IMR-90 (cell line): ENCODE measurements around the gene OR5L2. TPM values are rescaled to one million over a fixed set of nuclear protein-coding genes. Genes with fewer than 3 reads are reported as not detected.
A peak's percentile ranks its signal among the peaks of the same experiment; 100 is the strongest.

Experiments used
- ATAC-seq: fragments of 200-7000 bp; cut with Tn5 transposase; 2 replicates; pipeline ENCODE4 v1.9.1; 2020; ENCODE audit warnings: low read depth, mild to moderate bottlenecking, moderate library complexity
- BruUV-seq: library from RNA; stranded (reverse); fragments of 400-500 nt; replicated peaks from 2 replicates; lab custom pipeline; 2021; lab: Mats Ljungman, UMichigan
- CTCF ChIA-PET: fragments of 300-600 bp; formaldehyde crosslinking; extraction: SDS; loops from one replicate; lab custom pipeline; 2021; ENCODE audit warnings: antibody characterized with exemption; lab: Yijun Ruan, JAX
- POLR2A ChIA-PET: fragments of 300-600 bp; sonication (Branson Sonifier 250); formaldehyde crosslinking; loops from one replicate; lab custom pipeline; 2022; ENCODE audit warnings: antibody characterized with exemption; ENCODE audit not compliant: unreplicated experiment; lab: Charles Lee
- DNase-seq: peaks from one replicate; pipeline ENCODE4 v3.0.0; 2013
- H2AFZ ChIP-seq: replicated peaks from 2 replicates; pipeline ENCODE3; 2013; ENCODE audit warnings: low read length, mild to moderate bottlenecking; ENCODE audit not compliant: poor library complexity
- H2AK5ac ChIP-seq: 2 replicates; pipeline ENCODE4 v1.6.1; 2013; ENCODE audit warnings: low read depth, low read length, inconsistent platforms
- H2AK9ac ChIP-seq: replicated peaks from 2 replicates; pipeline ENCODE3; 2013; ENCODE audit warnings: mild to moderate bottlenecking, low read depth, low read length, moderate library complexity; ENCODE audit not compliant: poor library complexity
- H2BK120ac ChIP-seq: 2 replicates; pipeline ENCODE4 v1.6.1; 2013; ENCODE audit warnings: low read depth, low read length, inconsistent platforms
- H2BK15ac ChIP-seq: 3 replicates; pipeline ENCODE4 v1.6.1; 2013; ENCODE audit warnings: low read depth, low read length, inconsistent platforms
- H2BK20ac ChIP-seq: 2 replicates; pipeline ENCODE4 v1.6.1; 2013; ENCODE audit warnings: low read depth, mild to moderate bottlenecking, inconsistent platforms, low read length, moderate library complexity
- H2BK5ac ChIP-seq: 2 replicates; pipeline ENCODE4 v1.6.1; 2013; ENCODE audit warnings: mild to moderate bottlenecking, low read depth, low read length, inconsistent platforms; ENCODE audit not compliant: poor library complexity, severe bottlenecking
- H3K14ac ChIP-seq: replicated peaks from 2 replicates; pipeline ENCODE4 v1.6.1; 2013; ENCODE audit warnings: low read depth, low read length, inconsistent platforms
- H3K18ac ChIP-seq: 2 replicates; pipeline ENCODE4 v1.6.1; 2013; ENCODE audit warnings: low read depth, low read length, control low read depth
- H3K23ac ChIP-seq: 2 replicates; pipeline ENCODE4 v1.6.1; 2013; ENCODE audit warnings: low read depth, low read length, inconsistent platforms
- H3K27ac ChIP-seq: 2 replicates; pipeline ENCODE4 v1.5.1; 2013; ENCODE audit warnings: mild to moderate bottlenecking, control low read depth, low read length; ENCODE audit not compliant: insufficient read depth
- H3K27me3 ChIP-seq: 2 replicates; pipeline ENCODE4 v1.6.1; 2013; ENCODE audit warnings: low read length; ENCODE audit not compliant: control insufficient read depth, insufficient read depth
- H3K36me3 ChIP-seq: 2 replicates; pipeline ENCODE4 v1.6.1; 2013; ENCODE audit warnings: low read length, mixed read lengths; ENCODE audit not compliant: control insufficient read depth, insufficient read depth
- H3K4ac ChIP-seq: 2 replicates; pipeline ENCODE4 v1.6.1; 2013; ENCODE audit warnings: low read depth, low read length, inconsistent platforms
- H3K4me1 ChIP-seq: 2 replicates; pipeline ENCODE4 v1.6.1; 2013; ENCODE audit warnings: low read length, mixed read lengths; ENCODE audit not compliant: control insufficient read depth, insufficient read depth
- H3K4me2 ChIP-seq: 2 replicates; pipeline ENCODE4 v1.6.1; 2013; ENCODE audit warnings: low read depth, mild to moderate bottlenecking, control low read depth, low read length, moderate library complexity
- H3K4me3 ChIP-seq: 2 replicates; pipeline ENCODE4 v1.5.1; 2013; ENCODE audit warnings: low read depth, mild to moderate bottlenecking, control low read depth, low read length, moderate library complexity; ENCODE audit not compliant: insufficient read depth
- H3K56ac ChIP-seq: 2 replicates; pipeline ENCODE4 v1.6.1; 2013; ENCODE audit warnings: low read length, inconsistent platforms; ENCODE audit not compliant: insufficient read depth; ENCODE audit errors: extremely low read depth
- H3K79me1 ChIP-seq, 2 experiments: 2 replicates each; pipeline ENCODE4 v1.6.1; 2013; ENCODE audit warnings: low read length in 2 of 2, inconsistent platforms in 1 of 2, low read depth in 1 of 2
- H3K9ac ChIP-seq: 2 replicates; pipeline ENCODE4 v1.6.1; 2013; ENCODE audit warnings: low read depth, low read length, control low read depth
- H3K9me1 ChIP-seq: 2 replicates; pipeline ENCODE4 v1.6.1; 2013; ENCODE audit warnings: low read length, inconsistent platforms; ENCODE audit not compliant: insufficient read depth
- H3K9me3 ChIP-seq: 2 replicates; pipeline ENCODE4 v1.6.1; 2013; ENCODE audit warnings: low read length; ENCODE audit not compliant: control insufficient read depth, insufficient read depth
- H4K20me1 ChIP-seq: 2 replicates; pipeline ENCODE4 v1.6.1; 2013; ENCODE audit warnings: low read length, inconsistent platforms; ENCODE audit not compliant: insufficient read depth
- H4K5ac ChIP-seq: 2 replicates; pipeline ENCODE4 v1.6.1; 2013; ENCODE audit warnings: mild to moderate bottlenecking, low read depth, low read length, control low read depth
- H4K8ac ChIP-seq, 2 experiments: 2 replicates each; pipeline ENCODE4 v1.6.1; 2013; ENCODE audit warnings: low read depth in 2 of 2, low read length in 2 of 2, control low read depth in 1 of 2, inconsistent platforms in 1 of 2
- H4K91ac ChIP-seq: 2 replicates; pipeline ENCODE4 v1.6.1; 2013; ENCODE audit warnings: low read depth, low read length, inconsistent platforms; ENCODE audit not compliant: insufficient read depth
- BHLHE40 ChIP-seq: fragments of 150-350 bp; IDR thresholded peaks from 2 replicates; pipeline ENCODE4 v1.6.1; 2016; ENCODE audit warnings: mild to moderate bottlenecking, low read depth, low read length
- MAFK ChIP-seq: IDR thresholded peaks from 2 replicates; pipeline ENCODE4 v1.6.1; 2012; ENCODE audit warnings: low read depth, low read length, improper control_type of control experiment
- RFX5 ChIP-seq: IDR thresholded peaks from 2 replicates; pipeline ENCODE4 v1.8.0; 2012; ENCODE audit warnings: low read depth, mild to moderate bottlenecking, low read length, moderate library complexity
- SMC3 ChIP-seq: fragments of 150-350 bp; IDR thresholded peaks from 2 replicates; pipeline ENCODE4 v1.6.1; 2016; ENCODE audit warnings: low read depth, mild to moderate bottlenecking, antibody characterized with exemption, low read length, moderate library complexity
- WGBS, 2 experiments: methylation state at CpG; one replicate each; pipeline versions ENCODE4 v1.1.5 to v1.1.7; 2013; ENCODE audit warnings: missing lambda C conversion rate in 2 of 2; ENCODE audit not compliant: insufficient read length in 1 of 2; ENCODE audit errors: extremely low coverage in 2 of 2; 5-methylcytosine and 5-hydroxymethylcytosine counted together
- dilution Hi-C: fragments of 300-500 bp; cut with HindIII; formaldehyde crosslinking; loops from one replicate; pipeline ENCODE4 v1.14.3; 2018; ENCODE audit warnings: low sequenced_read_pairs; ENCODE audit not compliant: unreplicated experiment
- in situ Hi-C: fragments of 300-500 bp; cut with MboI; formaldehyde crosslinking; loops from 3 replicates; pipeline ENCODE4 v1.14.3; 2019; ENCODE audit warnings: low sequenced_read_pairs, inconsistent platforms, mixed read lengths
- intact Hi-C: fragments of 100-400 bp; cut with micrococcal nuclease; formaldehyde crosslinking; loops from 2 replicates; pipeline ENCODE4 v1.10.0; 2022
- polyA plus RNA-seq, 3 experiments: library from polyadenylated mRNA; depleted of rRNA; stranded (reverse); fragments of >200 nt; gene quantifications; 2 replicates each; pipeline ENCODE4 v1.2.3, GENCODE V29; 2012; ENCODE audit warnings: low replicate concordance in 1 of 3
- total RNA-seq: library from RNA; depleted of rRNA; stranded (reverse); fragments of >200 nt; gene quantifications from 2 replicates; pipeline ENCODE4 v1.2.3, GENCODE V29; 2012
- TF ChIP-seq, protein P1 (sequence below): conservative IDR thresholded peaks from 2 replicates; pipeline ENCODE4 v1.5.1; 2012; ENCODE audit warnings: mild to moderate bottlenecking, low read depth, low read length, improper control_type of control experiment

The OR5L2 gene
- total and polyA plus RNA-seq, 2 of the 4 experiments (the other 2 are of a cell fraction): not detected

DNA sequence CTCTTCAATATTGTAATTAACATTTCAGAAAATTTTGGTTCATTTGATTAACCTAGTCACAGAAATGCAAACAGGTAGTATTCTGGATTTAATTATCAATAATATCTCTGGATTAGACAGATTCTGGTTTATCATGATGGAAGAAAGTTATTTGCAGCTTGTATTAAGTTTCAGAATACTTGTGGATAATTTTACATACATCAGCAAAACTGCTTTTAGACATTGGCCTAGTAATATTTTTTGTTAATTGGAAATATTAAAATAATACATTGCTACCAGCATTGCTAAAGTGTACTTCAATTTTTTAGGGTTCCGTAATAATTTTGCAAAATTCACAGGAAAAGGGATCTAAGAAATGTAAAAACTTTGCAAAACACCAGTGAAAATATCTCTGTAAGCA, 35.4 kb upstream of the OR5L2 start:
- dilution Hi-C loops: no loop called here
- TF ChIP-seq, protein P1, sequence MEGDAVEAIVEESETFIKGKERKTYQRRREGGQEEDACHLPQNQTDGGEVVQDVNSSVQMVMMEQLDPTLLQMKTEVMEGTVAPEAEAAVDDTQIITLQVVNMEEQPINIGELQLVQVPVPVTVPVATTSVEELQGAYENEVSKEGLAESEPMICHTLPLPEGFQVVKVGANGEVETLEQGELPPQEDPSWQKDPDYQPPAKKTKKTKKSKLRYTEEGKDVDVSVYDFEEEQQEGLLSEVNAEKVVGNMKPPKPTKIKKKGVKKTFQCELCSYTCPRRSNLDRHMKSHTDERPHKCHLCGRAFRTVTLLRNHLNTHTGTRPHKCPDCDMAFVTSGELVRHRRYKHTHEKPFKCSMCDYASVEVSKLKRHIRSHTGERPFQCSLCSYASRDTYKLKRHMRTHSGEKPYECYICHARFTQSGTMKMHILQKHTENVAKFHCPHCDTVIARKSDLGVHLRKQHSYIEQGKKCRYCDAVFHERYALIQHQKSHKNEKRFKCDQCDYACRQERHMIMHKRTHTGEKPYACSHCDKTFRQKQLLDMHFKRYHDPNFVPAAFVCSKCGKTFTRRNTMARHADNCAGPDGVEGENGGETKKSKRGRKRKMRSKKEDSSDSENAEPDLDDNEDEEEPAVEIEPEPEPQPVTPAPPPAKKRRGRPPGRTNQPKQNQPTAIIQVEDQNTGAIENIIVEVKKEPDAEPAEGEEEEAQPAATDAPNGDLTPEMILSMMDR: no peak
- TF ChIP-seq RFX5: no peak
- peak; percentile 63 for TF ChIP-seq MAFK
- TF ChIP-seq SMC3: no peak
- no peak for TF ChIP-seq BHLHE40
- in situ Hi-C loops: no loop called here
- Histone ChIP-seq H3K9me1 (no peaks in the 10 kb centered on the region), H3K79me1 (no peaks in the 10 kb centered on the region), H3K9me3 (peaks cover 7% of the 10 kb centered on the region), H2BK120ac (no peak overlapping the region), H3K23ac (no peak overlapping the region), H2AK5ac (no peak overlapping the region), H3K4me2 (no peak overlapping the region), H3K27me3 (no peaks in the 10 kb centered on the region), H2AK9ac (no peak overlapping the region), H3K4ac (no peak overlapping the region), H3K9ac (no peak overlapping the region), H2BK15ac (no peak overlapping the region), H4K20me1 (no peaks in the 10 kb centered on the region), H3K36me3 (no peaks in the 10 kb centered on the region), H4K8ac (no peak overlapping the region), H2BK20ac (no peak overlapping the region), H3K18ac (no peak overlapping the region), H3K4me1 (no peaks in the 10 kb centered on the region), H3K27ac (no peak overlapping the region), H2AFZ (no peak overlapping the region), H3K56ac (no peak overlapping the region), H4K5ac (no peak overlapping the region), H3K14ac (no peak overlapping the region), H2BK5ac (no peak overlapping the region), H4K91ac (no peak overlapping the region), H3K4me3 (no peak overlapping the region)
- ChIA-PET POLR2A (no interaction called here), CTCF (no interaction called here)
- DNase-seq (no peak), ATAC-seq (no peak)
- intact Hi-C loops: loop anchor here (10.0 kb wide), 1 partner anchor 47 kb away; no protein-coding TSS in a partner anchor
- BruUV-seq: no TSS peak
- no CpG with 5 or more reads among the region's 1 CpG for WGBS, 2 experiments
